Stimulated activated CD4-positive, alpha-beta T cell treated with anti-CD3 and anti-CD28 coated beads, Interleukin-12 subunit alpha, Interleukin-12 subunit beta, amount 100 ng/mL, for 4 hours (primary cell): ENCODE results near the gene SH3RF3.

Source experiments
- DNase-seq: peaks from one replicate; pipeline ENCODE4 v3.0.0-alpha.2; 2020

Gene SH3RF3

DNA sequence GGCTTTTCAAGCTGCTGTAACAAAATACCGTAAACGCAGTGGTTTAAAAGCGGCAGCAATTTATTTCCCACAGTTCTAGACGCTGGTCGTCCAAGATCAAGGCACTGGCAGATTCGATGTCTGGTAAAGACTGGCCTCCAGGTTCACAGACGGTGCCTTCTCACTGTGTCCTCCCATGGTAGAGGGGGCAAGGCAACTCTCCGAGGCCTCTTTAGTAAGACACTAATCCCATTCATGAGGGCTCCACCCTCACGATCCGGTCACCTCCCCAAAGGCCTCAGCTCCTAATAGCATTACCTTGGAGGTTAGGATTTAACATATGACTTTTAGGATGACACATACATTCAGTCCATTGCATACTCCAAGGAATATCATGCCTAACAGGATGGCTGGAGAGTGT lies 117.2 kb downstream of the SH3RF3 start:
- DNase-seq = no peak

DNA sequence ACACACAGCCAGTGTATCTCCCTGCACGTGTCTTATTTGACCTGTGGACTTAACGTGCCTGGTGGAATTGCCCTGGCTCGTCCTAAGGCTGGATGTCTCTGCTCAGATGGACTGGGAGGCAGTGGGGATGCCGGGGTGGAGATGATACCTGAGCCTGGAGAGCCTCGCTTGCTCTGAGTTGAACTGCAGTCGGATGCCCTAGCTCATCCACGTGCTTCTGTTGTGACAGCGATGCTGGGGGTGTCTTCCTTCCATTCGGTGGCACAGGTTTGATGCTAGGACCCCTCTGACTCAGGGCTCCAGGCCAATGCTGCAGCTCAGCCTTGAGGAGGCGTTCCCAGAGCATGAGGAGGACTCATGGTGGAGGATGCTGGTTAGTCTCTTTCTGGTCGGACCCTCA lies 117.6 kb downstream of the SH3RF3 start:
- no peak for DNase-seq

DNA sequence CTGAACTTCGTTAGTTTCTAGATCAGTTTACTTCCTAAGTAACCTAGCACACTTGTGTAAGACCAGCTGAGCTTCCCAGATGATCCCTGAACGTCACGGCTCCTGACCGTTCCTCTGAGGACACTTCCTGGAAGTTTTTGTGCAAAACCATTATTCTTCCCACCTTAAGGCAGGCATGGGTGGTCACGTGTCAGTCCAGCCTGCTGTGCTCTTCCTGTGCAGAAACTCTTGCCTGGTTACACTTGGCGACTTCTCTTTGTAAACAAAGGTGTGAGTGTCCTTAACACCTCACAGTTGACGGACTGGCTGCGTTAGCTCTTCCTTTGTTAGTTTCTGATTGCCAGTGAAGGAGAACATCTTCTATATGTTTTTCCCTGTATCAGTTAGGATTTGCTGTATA lies 118.3 kb downstream of the SH3RF3 start:
- no peak for DNase-seq

DNA sequence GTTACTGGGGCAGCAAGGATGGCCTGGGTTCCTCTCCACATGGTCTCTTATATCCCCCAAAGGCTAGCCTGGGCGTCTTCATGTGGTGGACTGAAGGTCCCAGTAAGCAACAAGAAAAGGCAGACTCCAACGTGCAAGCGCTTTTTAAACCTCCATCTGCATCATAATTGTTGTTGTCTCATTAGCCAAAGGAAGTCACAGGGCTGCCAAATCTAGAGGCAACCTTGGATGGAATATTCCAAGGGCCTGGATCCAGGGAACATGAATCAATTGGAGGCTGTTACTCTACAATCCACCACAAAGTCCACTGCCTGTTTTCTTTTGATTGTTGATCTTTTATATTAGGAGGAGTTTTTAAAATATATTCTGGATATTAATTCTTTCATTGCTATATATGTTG lies 118.8 kb downstream of the SH3RF3 start:
- DNase-seq = no peak

DNA sequence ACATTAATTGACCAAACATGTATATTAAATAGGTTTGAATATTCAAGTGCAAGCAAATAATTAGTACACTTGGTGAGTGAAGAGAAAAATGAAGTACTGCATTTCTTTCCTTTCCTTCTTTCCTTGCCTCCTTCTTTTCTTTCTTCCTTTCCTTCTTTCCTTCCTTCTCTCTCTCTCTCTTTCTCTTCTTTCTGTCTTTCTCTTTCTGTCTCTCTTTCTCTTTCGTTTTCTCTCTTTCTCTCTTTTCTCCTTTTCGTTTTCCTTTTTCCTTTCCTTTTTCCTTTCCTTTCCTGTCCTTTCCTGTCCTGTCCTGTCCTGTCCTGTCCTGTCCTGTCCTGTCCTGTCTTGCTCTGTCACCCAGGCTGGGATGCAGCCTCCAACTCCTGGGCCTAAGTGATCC lies 119.6 kb downstream of the SH3RF3 start:
- DNase-seq = no peak

DNA sequence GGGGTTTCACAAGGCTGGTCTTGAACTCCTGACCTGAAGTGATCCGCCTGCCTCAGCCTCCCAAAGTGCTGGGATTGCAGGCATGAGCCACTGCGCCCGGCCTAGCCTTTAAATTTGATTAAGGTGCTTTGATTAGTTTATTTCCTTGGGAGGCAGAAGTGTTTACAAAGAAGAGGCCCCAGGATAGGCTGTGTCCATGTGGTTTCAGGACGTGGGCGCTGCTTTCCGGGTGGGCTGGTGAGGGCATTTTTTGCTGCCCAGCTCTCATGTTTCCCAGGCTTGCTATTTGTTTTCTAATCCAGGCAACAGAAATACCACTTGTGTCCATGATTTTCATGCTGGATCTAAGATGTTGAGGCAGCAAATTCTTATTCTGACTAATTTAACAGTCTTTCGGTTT lies 124.2 kb downstream of the SH3RF3 start:
- no peak for DNase-seq

DNA sequence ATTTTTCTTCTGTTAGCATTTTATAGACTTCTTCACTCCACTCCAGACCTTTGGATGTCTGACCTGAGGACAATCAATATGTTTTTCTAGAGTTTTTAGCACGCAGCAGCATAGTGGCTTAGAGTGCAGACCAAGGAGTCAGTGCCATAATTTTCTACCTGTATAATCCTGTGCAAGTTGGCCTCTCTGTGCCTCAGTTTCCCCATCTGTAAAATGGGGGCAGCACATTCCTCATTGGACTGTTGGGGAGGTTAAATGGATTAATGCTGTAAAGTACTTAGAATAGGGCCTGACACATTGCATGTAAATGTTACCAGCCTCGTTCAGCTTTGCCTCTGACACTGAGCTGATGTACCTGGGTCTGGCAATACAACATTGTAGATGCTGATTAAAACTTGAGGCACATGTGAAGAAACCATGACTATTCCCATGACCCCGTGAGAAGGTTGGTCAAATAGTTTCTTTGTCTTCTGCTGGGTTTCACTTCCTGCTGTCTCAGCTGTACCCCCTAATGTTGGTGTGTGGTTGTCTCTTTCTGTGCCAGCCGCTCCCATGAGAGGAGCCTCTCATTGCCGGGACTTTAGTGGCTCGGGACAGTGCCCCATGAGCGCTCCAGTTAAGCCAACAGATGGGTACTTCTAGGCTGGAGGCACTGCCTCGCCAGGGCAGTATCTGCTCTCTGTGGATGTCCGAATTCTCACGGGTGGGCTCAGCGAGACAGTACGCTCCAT lies 125.3 kb downstream of the SH3RF3 start:
- DNase-seq = no peak

DNA sequence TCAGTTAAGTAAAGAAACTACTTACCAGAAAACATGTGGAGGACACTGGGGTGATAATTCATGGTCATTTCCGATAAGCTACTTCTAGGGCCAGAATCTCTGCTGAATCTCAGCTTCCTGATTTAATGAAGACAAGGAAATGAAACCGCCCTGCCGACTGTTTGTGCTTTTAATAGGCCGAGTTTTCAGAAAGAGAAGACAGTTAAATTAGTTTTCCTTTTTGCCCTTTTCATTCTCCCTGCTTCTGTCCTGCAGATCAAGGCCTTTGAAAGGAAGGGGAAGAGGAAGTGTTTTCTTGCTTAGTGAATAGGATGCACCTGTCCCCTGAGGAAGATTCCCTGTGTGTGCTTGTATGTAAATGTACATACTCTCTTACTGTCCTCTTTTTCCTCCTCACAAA lies 126.6 kb downstream of the SH3RF3 start:
- no peak for DNase-seq

DNA sequence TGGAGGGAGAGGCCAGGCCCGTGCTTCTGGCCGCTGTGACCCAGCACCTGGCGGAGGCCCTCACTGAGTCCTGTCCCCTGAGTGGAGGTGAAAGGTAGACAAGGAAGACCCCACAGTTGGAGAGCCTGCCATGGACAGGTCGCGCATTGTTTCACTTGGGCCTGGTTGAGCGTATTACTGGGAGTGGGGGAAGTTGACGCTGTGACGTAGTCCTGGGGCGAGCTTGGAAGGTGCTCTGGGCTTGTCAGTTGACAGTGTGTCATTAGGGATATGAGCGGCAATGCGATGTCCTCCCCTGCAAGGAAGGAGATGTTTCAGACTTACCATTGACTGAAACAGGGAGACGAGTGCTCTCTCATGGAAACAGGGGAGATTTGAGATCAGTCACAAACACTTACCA lies 127.1 kb downstream of the SH3RF3 start:
- no peak for DNase-seq

DNA sequence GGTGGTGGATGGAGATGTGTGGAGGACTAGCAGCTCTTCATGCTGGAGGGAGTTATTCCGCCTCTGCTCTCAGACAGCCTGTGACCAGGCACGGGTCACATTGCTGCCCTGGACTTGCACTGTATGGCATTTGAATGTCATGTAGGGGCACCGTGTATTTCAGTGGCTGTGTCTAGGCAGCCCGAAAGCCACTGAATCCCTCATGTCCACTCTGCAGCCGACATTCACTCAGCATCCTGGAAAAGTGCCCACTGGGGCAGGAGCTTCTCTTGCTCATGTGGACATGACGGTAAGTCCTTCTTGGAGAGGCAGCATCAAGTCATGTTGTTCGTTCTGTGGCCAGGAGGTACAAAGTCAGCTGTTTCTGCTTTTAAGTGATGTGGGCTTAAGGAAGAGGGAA lies 127.9 kb downstream of the SH3RF3 start:
- DNase-seq = no peak

DNA sequence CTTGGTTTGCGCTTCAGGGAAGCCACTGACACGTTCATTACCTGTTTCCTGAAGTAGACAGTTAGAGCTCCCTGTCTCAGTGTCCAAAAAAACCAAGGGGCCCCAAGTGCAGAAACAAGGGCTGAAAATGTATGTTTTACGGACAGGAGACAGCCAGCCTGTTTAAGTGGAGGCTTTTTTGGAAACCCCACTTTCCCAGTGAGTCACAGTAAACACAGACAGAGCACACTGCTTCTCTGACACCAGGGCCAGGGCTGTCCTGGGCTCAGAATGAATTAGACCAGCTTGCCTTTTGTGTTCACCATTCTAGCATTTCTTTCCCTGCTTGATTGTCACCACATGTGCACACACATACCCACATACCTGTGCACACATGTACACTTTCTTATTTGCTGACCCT lies 128.6 kb downstream of the SH3RF3 start:
- no peak for DNase-seq

DNA sequence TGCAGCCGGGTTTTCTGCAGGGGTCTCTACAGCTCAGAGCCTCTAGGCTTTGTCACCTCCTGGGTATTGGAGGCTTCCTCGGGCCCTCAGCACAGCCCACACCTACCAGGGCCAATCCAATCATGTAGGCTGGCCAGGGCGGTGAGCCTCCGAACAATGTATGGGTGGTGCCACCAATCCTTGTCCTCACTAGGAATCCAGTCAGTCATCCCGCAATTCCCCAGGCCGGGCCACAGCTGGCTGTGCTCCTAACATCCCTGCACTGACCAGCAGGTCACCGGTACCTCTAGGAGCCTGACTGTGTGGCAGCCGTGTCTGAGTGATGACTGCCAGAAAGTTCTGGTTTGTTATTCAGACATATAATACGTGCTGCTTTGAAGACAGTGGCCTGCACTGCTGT lies 129.4 kb downstream of the SH3RF3 start:
- no peak for DNase-seq

DNA sequence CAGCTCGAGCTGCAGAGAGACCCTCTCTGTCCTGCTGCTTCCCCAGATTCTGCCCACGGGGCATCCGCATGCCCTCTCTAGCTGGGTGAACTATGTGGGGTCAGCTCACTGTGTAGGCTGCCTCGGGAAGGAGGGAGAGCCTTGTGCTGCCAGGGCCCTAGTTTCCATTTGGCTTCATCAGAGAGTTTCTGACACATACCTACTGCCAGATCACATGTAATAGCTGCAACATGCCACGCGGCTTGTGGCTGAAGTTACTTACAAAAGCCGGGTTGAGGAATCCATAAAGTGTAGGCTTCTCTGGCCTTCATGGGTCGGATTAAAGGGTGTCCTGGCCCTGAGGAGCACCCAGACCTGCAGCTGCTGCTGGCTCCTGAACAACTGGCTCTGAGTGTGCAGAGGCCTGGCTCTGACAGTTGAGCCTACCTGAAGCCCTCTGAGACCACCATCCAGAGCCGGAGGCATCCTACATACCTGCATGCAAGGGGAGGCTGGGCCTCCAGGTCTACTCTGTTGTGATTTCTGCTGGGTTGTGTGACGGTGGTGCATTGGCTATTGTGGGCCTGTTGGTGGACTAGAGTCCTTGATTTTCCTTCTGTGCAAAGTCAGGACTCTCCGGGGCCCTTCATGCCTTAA lies 130.0 kb downstream of the SH3RF3 start:
- no peak for DNase-seq

DNA sequence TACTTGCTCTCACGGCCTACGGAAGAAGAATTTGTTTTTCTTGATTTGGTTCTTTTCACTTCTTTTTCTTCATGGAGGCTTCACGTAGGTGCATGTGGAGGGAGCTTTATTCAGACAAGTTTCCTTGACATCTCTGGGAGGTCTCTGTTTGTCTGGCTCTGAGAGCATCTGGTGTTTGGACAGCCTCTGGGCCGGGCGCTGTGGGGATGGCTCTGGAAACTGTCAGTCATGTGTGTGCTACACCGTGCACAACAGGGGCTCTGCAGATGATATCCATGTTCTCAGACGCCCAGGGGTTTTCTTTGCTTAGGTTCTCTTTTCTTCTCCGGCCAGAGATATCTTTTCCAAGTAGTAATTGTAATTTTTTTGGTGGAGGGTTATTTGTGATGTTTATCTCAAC lies 130.7 kb downstream of the SH3RF3 start:
- DNase-seq = no peak

DNA sequence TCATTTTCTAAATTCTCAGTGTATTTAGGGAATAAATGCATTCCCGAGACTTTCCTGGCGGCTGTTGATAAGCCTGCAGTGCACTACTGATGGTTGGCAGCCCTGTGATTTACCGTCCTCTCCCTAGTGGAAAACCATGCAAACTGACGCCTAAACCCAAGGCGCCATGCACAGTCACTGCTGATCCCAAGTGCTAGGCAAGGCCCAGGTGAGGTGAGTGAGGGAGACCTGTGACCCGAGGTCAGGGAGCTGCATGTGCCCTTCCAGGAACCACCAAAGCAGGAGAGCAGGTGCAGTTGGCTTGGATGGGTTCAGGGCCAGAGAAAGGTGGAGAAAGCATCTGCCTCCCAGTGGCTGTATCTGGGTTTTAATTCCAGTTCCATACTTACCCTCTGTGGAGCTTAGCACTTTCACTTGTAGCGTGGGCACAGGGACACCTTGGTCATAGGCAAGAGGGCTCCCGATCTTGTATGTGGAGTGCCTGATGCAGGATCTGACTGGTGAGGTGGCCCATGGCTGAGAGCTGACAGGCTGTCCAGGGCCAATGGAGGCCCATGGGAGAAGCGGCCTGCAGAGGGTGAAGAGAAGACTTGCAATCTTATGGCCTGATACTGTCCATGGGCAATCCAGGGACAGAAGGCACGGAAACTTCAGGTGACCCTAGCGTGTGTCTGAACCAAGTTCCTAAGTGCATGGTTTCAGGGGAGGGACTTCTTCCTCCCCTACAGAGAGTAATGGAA lies 131.3 kb downstream of the SH3RF3 start:
- no peak for DNase-seq

DNA sequence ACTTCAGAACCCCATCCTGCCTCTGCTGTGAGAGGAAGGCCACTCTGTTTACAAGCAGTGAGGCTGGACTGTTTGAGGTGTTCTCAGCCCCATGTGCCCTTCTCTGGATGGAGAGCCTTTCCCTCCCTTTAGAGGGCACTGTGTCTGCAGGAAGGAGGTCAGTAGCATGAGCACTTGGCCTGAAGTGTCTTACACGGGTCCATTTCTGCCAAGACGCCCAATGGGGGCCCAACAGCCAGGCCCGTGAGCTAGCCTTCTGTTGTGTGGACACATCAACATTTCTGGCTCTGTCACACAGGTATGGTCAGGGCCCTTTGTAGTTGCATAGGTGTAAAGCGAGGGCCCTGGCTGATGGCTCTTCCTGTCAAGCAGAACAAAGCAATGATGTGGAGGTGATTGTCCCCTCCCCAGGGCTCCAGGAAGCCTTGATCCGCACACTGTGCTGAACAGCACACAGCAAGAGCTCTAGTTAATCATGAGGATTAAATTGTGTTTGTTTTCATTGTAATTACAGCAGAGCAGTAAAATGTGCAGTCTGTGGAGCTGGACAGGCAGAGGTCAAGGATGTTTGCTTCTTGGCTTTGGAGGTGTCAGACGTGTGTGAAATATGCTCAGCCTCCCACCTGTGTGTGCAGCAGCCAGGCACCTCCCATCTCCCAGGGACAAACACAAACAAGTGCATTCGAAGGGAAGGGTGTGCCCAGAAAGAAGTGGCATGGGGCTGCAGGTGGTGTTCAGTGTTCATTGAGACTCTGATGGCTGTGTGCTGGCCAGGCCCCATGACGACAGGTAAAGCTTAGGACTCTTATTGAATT lies 132.1 kb downstream of the SH3RF3 start:
- DNase-seq = no peak

DNA sequence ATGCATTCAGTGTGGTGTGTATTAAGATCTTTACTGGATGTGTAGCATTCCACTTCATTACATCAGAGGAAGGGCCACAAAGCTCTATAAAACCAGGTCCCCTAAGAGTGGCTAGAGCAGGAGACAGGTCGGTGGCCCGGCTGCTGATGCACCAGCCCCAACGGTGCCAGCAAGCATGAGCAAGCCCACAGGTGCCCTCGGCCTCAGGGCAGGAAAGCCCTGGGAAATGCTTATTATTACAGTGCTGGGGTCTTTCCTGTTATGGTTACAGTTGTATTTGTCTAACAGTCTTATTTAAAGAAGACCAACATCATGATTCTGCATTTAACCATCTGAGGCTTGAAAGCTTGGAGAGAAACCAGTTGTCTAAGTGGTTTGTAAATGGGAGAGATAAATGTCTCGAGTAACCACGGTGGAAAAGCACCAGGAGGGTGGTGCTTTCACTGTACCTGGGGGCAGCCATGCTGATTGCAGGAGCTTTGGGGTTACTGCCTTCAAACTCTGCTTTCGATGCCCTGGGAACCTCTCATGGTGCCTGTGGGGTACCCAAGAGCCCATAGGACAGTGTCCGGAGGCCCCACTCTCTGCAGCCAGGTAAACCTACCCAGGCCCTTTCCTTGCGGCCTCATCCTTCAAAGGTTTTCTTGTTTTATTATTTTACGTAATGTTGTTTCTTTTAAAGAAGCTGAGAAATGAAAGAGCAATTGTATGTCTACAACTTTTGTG lies 133.1 kb downstream of the SH3RF3 start:
- no peak for DNase-seq

DNA sequence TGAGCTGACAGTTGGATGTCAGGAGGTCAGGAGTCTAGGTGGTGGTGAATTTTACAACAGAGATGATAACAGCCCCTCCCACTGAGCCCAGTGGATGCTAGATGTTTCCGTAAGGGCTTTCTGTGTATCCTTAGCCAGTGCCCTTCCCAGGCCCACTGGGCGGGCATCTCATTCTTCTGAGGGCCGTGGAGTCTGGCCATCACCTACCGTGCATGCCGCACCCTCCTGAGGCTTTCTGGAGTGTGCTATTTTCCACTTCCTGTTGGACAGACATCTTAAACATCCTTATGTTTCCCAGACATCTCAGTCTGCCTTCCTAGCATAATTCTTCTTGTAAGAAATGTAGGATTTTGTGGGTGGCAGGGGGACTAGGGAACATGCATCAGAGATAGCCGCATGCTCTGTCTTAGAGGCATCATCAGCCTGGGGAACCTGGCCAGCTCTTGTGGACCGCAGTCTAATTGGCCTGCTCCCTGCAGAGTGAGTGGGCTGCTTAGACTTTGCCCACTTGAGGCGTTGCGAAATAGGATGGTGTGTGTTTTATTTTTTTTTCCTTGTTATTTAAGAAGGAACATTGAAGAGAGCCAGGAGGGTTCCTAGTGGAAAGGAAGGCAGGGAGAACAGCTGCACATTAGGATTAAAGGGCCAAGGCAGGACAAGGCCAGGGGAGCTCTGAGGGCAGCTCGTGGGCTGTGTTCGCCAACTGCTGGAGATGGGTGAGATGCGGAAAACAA lies 135.8 kb downstream of the SH3RF3 start:
- no peak for DNase-seq

DNA sequence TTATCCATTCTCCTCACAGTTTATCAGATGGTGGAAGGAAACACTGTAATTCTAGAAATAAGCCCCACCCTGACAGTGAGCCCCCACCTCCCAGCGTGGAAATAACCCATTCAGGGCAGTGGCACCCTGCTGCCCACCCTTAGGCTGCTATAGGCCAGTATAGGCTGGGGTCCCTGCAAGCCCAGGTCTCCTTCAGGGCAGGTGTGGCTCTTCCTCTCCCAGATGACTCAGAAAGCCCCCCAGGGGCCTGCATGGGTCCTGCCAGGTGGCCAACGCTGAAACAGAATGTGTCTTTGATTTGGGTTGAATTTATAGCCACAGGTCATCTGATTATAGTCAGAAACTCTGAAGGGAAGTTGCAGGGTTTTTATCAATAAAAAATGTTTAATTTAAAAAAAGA lies 136.4 kb downstream of the SH3RF3 start:
- DNase-seq = no peak

DNA sequence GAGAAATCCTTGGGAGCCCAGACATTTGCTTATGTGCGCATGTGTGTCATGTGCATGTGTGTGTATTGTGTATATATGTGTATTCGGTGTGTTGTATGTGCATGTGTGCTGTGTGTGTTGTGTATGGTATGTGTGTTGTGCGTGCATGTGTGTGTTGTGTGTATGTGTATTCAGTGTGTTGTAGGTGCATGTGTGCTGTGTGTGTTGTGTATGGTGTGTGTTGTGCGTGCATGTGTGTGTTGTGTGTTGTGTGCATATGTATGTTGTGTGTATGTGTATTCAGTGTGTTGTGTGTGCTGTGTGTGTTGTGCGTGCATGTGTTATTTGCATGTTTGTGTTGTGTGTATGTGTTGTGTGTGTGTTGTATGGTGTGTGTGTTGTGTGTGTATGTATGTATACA lies 136.9 kb downstream of the SH3RF3 start:
- no peak for DNase-seq

DNA sequence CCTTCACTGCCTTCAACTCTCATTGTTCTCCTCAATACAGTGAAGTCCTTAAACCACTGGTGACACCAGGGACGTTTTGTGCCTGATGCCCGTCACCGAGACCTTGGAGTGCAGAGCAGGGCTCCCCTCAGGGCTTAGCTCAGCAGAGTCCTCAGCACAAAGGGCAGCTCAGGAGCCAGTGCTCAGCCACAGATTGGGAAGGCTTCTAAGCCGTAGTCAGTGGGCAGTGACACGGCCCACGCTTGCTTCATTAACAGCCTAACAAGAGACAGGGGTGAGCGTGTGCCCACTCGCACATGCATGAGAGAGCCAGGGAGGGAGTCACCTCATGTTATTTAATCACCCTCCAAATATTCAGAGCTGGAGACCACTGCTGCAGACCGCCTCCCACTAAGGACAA lies 137.5 kb downstream of the SH3RF3 start:
- DNase-seq = no peak
